ENCODE results near the gene RHOC.

- TF ChIP-seq EZH2 (IDR thresholded peaks at IDR 0.05; ENCODE audit: low read length, missing control alignments) (no peak), CTCF (conservative IDR thresholded peaks at IDR 0.05 in 1 of 2, IDR thresholded peaks at IDR 0.05 in 1 of 2; ENCODE audit: low read depth in 1 of 2, low read length in 2 of 2) (no peak)
Measured at GRCh38 chr1:112694363-112694929, 12.5 kb downstream of the RHOC start.
